Stomach (tissue), 4 donors: ENCODE results near the gene IGSF1.

Source experiments
- EP300 ChIP-seq: sonication (generic); formaldehyde crosslinking; IDR thresholded peaks from one replicate; pipeline ENCODE4 v1.6.1; 2017; ENCODE audit warnings: antibody characterized with exemption
- POLR2A ChIP-seq, 4 donors: fragments of 450-650 bp; IDR thresholded peaks; one replicate each; pipeline ENCODE4 v1.6.1; 2016; ENCODE audit warnings: antibody characterized with exemption in 4 of 4, control low read depth in 2 of 4, mild to moderate bottlenecking in 1 of 4, moderate library complexity in 1 of 4
- POLR2AphosphoS5 ChIP-seq, 3 donors: sonication (generic); formaldehyde crosslinking; IDR thresholded peaks; one replicate each; pipeline ENCODE4 v1.6.1; 2016; ENCODE audit warnings: antibody characterized with exemption in 3 of 3
- TF ChIP-seq, protein P1 (sequence below), 7 experiments: fragments of 450-650 bp in 4 of 7; fragments of 200-600 bp in 3 of 7; sonication (generic) in 3 of 7; IDR thresholded peaks; one replicate each; pipeline ENCODE4 v1.5.1; 2016 to 2019; ENCODE audit warnings: antibody characterized with exemption in 7 of 7, control low read depth in 2 of 7, mild to moderate bottlenecking in 1 of 7

- TF ChIP-seq, protein P1, sequence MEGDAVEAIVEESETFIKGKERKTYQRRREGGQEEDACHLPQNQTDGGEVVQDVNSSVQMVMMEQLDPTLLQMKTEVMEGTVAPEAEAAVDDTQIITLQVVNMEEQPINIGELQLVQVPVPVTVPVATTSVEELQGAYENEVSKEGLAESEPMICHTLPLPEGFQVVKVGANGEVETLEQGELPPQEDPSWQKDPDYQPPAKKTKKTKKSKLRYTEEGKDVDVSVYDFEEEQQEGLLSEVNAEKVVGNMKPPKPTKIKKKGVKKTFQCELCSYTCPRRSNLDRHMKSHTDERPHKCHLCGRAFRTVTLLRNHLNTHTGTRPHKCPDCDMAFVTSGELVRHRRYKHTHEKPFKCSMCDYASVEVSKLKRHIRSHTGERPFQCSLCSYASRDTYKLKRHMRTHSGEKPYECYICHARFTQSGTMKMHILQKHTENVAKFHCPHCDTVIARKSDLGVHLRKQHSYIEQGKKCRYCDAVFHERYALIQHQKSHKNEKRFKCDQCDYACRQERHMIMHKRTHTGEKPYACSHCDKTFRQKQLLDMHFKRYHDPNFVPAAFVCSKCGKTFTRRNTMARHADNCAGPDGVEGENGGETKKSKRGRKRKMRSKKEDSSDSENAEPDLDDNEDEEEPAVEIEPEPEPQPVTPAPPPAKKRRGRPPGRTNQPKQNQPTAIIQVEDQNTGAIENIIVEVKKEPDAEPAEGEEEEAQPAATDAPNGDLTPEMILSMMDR (IDR thresholded peaks at IDR 0.05) = no peak
- TF ChIP-seq POLR2AphosphoS5 (IDR thresholded peaks at IDR 0.05) (no peak), POLR2A (IDR thresholded peaks at IDR 0.05) (no peak), EP300 (no peak)
Measured at GRCh38 chrX:131331152-131331551, 42.0 kb upstream of the IGSF1 start.
